IMR-90 (cell line): ENCODE data around the gene ZFPM1. TPM values are rescaled to one million over a fixed set of nuclear protein-coding genes. Genes with fewer than 3 reads are reported as not detected.

Source experiments
- ATAC-seq: fragments of 200-7000 bp; cut with Tn5 transposase; 2 replicates; pipeline ENCODE4 v1.9.1; 2020; ENCODE audit warnings: low read depth, mild to moderate bottlenecking, moderate library complexity
- BruUV-seq: library from RNA; stranded (reverse); fragments of 400-500 nt; replicated peaks from 2 replicates; lab custom pipeline; 2021; lab: Mats Ljungman, UMichigan
- CTCF ChIA-PET: fragments of 300-600 bp; formaldehyde crosslinking; extraction: SDS; loops from one replicate; lab custom pipeline; 2021; ENCODE audit warnings: antibody characterized with exemption; lab: Yijun Ruan, JAX
- POLR2A ChIA-PET: fragments of 300-600 bp; sonication (Branson Sonifier 250); formaldehyde crosslinking; loops from one replicate; lab custom pipeline; 2022; ENCODE audit warnings: antibody characterized with exemption; ENCODE audit not compliant: unreplicated experiment; lab: Charles Lee
- DNase-seq: peaks from one replicate; pipeline ENCODE4 v3.0.0; 2013
- H2AFZ ChIP-seq: replicated peaks from 2 replicates; pipeline ENCODE3; 2013; ENCODE audit warnings: low read length, mild to moderate bottlenecking; ENCODE audit not compliant: poor library complexity
- H2AK5ac ChIP-seq: 2 replicates; pipeline ENCODE4 v1.6.1; 2013; ENCODE audit warnings: low read depth, low read length, inconsistent platforms
- H2AK9ac ChIP-seq: replicated peaks from 2 replicates; pipeline ENCODE3; 2013; ENCODE audit warnings: mild to moderate bottlenecking, low read depth, low read length, moderate library complexity; ENCODE audit not compliant: poor library complexity
- H2BK120ac ChIP-seq: 2 replicates; pipeline ENCODE4 v1.6.1; 2013; ENCODE audit warnings: low read depth, low read length, inconsistent platforms
- H2BK15ac ChIP-seq: 3 replicates; pipeline ENCODE4 v1.6.1; 2013; ENCODE audit warnings: low read depth, low read length, inconsistent platforms
- H2BK20ac ChIP-seq: 2 replicates; pipeline ENCODE4 v1.6.1; 2013; ENCODE audit warnings: low read depth, mild to moderate bottlenecking, inconsistent platforms, low read length, moderate library complexity
- H2BK5ac ChIP-seq: 2 replicates; pipeline ENCODE4 v1.6.1; 2013; ENCODE audit warnings: mild to moderate bottlenecking, low read depth, low read length, inconsistent platforms; ENCODE audit not compliant: poor library complexity, severe bottlenecking
- H3K14ac ChIP-seq: replicated peaks from 2 replicates; pipeline ENCODE4 v1.6.1; 2013; ENCODE audit warnings: low read depth, low read length, inconsistent platforms
- H3K18ac ChIP-seq: 2 replicates; pipeline ENCODE4 v1.6.1; 2013; ENCODE audit warnings: low read depth, low read length, control low read depth
- H3K23ac ChIP-seq: 2 replicates; pipeline ENCODE4 v1.6.1; 2013; ENCODE audit warnings: low read depth, low read length, inconsistent platforms
- H3K27ac ChIP-seq: 2 replicates; pipeline ENCODE4 v1.5.1; 2013; ENCODE audit warnings: mild to moderate bottlenecking, control low read depth, low read length; ENCODE audit not compliant: insufficient read depth
- H3K27me3 ChIP-seq: 2 replicates; pipeline ENCODE4 v1.6.1; 2013; ENCODE audit warnings: low read length; ENCODE audit not compliant: control insufficient read depth, insufficient read depth
- H3K36me3 ChIP-seq: 2 replicates; pipeline ENCODE4 v1.6.1; 2013; ENCODE audit warnings: low read length, mixed read lengths; ENCODE audit not compliant: control insufficient read depth, insufficient read depth
- H3K4ac ChIP-seq: 2 replicates; pipeline ENCODE4 v1.6.1; 2013; ENCODE audit warnings: low read depth, low read length, inconsistent platforms
- H3K4me1 ChIP-seq: 2 replicates; pipeline ENCODE4 v1.6.1; 2013; ENCODE audit warnings: low read length, mixed read lengths; ENCODE audit not compliant: control insufficient read depth, insufficient read depth
- H3K4me2 ChIP-seq: 2 replicates; pipeline ENCODE4 v1.6.1; 2013; ENCODE audit warnings: low read depth, mild to moderate bottlenecking, control low read depth, low read length, moderate library complexity
- H3K4me3 ChIP-seq: 2 replicates; pipeline ENCODE4 v1.5.1; 2013; ENCODE audit warnings: low read depth, mild to moderate bottlenecking, control low read depth, low read length, moderate library complexity; ENCODE audit not compliant: insufficient read depth
- H3K56ac ChIP-seq: 2 replicates; pipeline ENCODE4 v1.6.1; 2013; ENCODE audit warnings: low read length, inconsistent platforms; ENCODE audit not compliant: insufficient read depth; ENCODE audit errors: extremely low read depth
- H3K79me1 ChIP-seq, 2 experiments: 2 replicates each; pipeline ENCODE4 v1.6.1; 2013; ENCODE audit warnings: low read length in 2 of 2, inconsistent platforms in 1 of 2, low read depth in 1 of 2
- H3K9ac ChIP-seq: 2 replicates; pipeline ENCODE4 v1.6.1; 2013; ENCODE audit warnings: low read depth, low read length, control low read depth
- H3K9me1 ChIP-seq: 2 replicates; pipeline ENCODE4 v1.6.1; 2013; ENCODE audit warnings: low read length, inconsistent platforms; ENCODE audit not compliant: insufficient read depth
- H3K9me3 ChIP-seq: 2 replicates; pipeline ENCODE4 v1.6.1; 2013; ENCODE audit warnings: low read length; ENCODE audit not compliant: control insufficient read depth, insufficient read depth
- H4K20me1 ChIP-seq: 2 replicates; pipeline ENCODE4 v1.6.1; 2013; ENCODE audit warnings: low read length, inconsistent platforms; ENCODE audit not compliant: insufficient read depth
- H4K5ac ChIP-seq: 2 replicates; pipeline ENCODE4 v1.6.1; 2013; ENCODE audit warnings: mild to moderate bottlenecking, low read depth, low read length, control low read depth
- H4K8ac ChIP-seq, 2 experiments: 2 replicates each; pipeline ENCODE4 v1.6.1; 2013; ENCODE audit warnings: low read depth in 2 of 2, low read length in 2 of 2, control low read depth in 1 of 2, inconsistent platforms in 1 of 2
- H4K91ac ChIP-seq: 2 replicates; pipeline ENCODE4 v1.6.1; 2013; ENCODE audit warnings: low read depth, low read length, inconsistent platforms; ENCODE audit not compliant: insufficient read depth
- CEBPB ChIP-seq: IDR thresholded peaks from 2 replicates; pipeline ENCODE4 v1.6.1; 2012; ENCODE audit warnings: low read depth, low read length, improper control_type of control experiment
- NFE2L2 ChIP-seq: fragments of 150-350 bp; IDR thresholded peaks from 2 replicates; pipeline ENCODE4 v1.6.1; 2016; ENCODE audit warnings: low read depth, mild to moderate bottlenecking, low read length
- POLR2A ChIP-seq: IDR thresholded peaks from 2 replicates; pipeline ENCODE4 v1.6.1; 2012; ENCODE audit warnings: mild to moderate bottlenecking, low read depth, low read length
- SMC3 ChIP-seq: fragments of 150-350 bp; IDR thresholded peaks from 2 replicates; pipeline ENCODE4 v1.6.1; 2016; ENCODE audit warnings: low read depth, mild to moderate bottlenecking, antibody characterized with exemption, low read length, moderate library complexity
- WGBS, 2 experiments: methylation state at CpG; one replicate each; pipeline versions ENCODE4 v1.1.5 to v1.1.7; 2013; ENCODE audit warnings: missing lambda C conversion rate in 2 of 2; ENCODE audit not compliant: insufficient read length in 1 of 2; ENCODE audit errors: extremely low coverage in 2 of 2; 5-methylcytosine and 5-hydroxymethylcytosine counted together
- dilution Hi-C: fragments of 300-500 bp; cut with HindIII; formaldehyde crosslinking; loops from one replicate; pipeline ENCODE4 v1.14.3; 2018; ENCODE audit warnings: low sequenced_read_pairs; ENCODE audit not compliant: unreplicated experiment
- in situ Hi-C: fragments of 300-500 bp; cut with MboI; formaldehyde crosslinking; loops from 3 replicates; pipeline ENCODE4 v1.14.3; 2019; ENCODE audit warnings: low sequenced_read_pairs, inconsistent platforms, mixed read lengths
- intact Hi-C: fragments of 100-400 bp; cut with micrococcal nuclease; formaldehyde crosslinking; loops from 2 replicates; pipeline ENCODE4 v1.10.0; 2022
- polyA plus RNA-seq, 3 experiments: library from polyadenylated mRNA; depleted of rRNA; stranded (reverse); fragments of >200 nt; gene quantifications; 2 replicates each; pipeline ENCODE4 v1.2.3, GENCODE V29; 2012; ENCODE audit warnings: low replicate concordance in 1 of 3
- total RNA-seq: library from RNA; depleted of rRNA; stranded (reverse); fragments of >200 nt; gene quantifications from 2 replicates; pipeline ENCODE4 v1.2.3, GENCODE V29; 2012
- TF ChIP-seq, protein P1 (sequence below): conservative IDR thresholded peaks from 2 replicates; pipeline ENCODE4 v1.5.1; 2012; ENCODE audit warnings: mild to moderate bottlenecking, low read depth, low read length, improper control_type of control experiment

ZFPM1 gene
- total and polyA plus RNA-seq, 2 of the 4 experiments (the other 2 are of a cell fraction) = 0.36 to 1.1 TPM

DNA sequence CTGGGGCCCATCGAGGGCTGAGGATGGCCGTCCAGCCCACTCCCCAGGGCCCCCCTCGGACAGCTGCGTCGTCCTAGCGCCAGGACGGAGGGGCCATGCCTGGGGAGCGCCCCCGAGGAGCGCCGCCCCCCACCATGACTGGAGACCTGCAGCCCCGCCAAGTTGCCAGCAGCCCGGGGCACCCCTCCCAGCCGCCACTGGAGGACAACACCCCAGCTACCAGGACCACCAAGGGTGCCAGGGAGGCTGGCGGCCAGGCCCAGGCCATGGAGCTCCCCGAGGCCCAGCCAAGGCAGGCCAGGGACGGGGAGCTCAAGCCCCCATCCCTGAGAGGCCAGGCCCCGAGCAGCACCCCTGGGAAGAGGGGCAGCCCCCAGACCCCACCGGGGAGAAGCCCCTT, 25.7 kb upstream of the ZFPM1 start:
- POLR2A ChIA-PET = no interaction called here

More for the DNA sequence above, 25.7 kb upstream of the ZFPM1 start:
- Histone ChIP-seq H2AK9ac (no peak overlapping the region), H3K27me3 (no peaks in the 10 kb centered on the region), H3K79me1 (peaks cover 4 to 54% of the 10 kb centered on the region in 2 experiments; a peak in 3 of 4 replicates), H3K18ac (no peak overlapping the region), H3K4ac (no peak overlapping the region), H2AK5ac (no peak overlapping the region), H3K56ac (no peak overlapping the region), H3K9me1 (peaks cover 15% of the 10 kb centered on the region), H3K4me3 (no peak overlapping the region), H3K27ac (no peak overlapping the region), H3K14ac (no peak overlapping the region), H2AFZ (no peak overlapping the region), H3K9me3 (no peaks in the 10 kb centered on the region), H4K91ac (no peak overlapping the region), H3K9ac (no peak overlapping the region), H2BK120ac (no peak overlapping the region), H4K5ac (no peak overlapping the region), H4K8ac (no peak overlapping the region), H3K4me2 (no peak overlapping the region), H2BK5ac (no peak overlapping the region), H2BK20ac (no peak overlapping the region), H3K36me3 (peaks cover 71% of the 10 kb centered on the region), H3K23ac (no peak overlapping the region), H3K4me1 (no peaks in the 10 kb centered on the region; the same call in none of the 2 replicates), H2BK15ac (no peak overlapping the region), H4K20me1 (peaks cover 58% of the 10 kb centered on the region)
- WGBS, 2 experiments = 89% methylated on average over 6 of the region's 19 CpGs; no CpG with 5 or more reads in 1 of the 2 experiments
- intact Hi-C loops (no loop called here), in situ Hi-C loops (no loop called here), dilution Hi-C loops (no loop called here)
- TF ChIP-seq SMC3 = no peak
- no peak for TF ChIP-seq POLR2A
- TF ChIP-seq NFE2L2 = no peak
- TF ChIP-seq, protein P1, sequence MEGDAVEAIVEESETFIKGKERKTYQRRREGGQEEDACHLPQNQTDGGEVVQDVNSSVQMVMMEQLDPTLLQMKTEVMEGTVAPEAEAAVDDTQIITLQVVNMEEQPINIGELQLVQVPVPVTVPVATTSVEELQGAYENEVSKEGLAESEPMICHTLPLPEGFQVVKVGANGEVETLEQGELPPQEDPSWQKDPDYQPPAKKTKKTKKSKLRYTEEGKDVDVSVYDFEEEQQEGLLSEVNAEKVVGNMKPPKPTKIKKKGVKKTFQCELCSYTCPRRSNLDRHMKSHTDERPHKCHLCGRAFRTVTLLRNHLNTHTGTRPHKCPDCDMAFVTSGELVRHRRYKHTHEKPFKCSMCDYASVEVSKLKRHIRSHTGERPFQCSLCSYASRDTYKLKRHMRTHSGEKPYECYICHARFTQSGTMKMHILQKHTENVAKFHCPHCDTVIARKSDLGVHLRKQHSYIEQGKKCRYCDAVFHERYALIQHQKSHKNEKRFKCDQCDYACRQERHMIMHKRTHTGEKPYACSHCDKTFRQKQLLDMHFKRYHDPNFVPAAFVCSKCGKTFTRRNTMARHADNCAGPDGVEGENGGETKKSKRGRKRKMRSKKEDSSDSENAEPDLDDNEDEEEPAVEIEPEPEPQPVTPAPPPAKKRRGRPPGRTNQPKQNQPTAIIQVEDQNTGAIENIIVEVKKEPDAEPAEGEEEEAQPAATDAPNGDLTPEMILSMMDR = no peak
- TF ChIP-seq CEBPB = no peak
- no TSS peak for BruUV-seq
- CTCF ChIA-PET = no interaction called here
- ATAC-seq (no peak), DNase-seq (no peak)
